ENCODE data around the gene SYTL3.

Gene SYTL3

DNA sequence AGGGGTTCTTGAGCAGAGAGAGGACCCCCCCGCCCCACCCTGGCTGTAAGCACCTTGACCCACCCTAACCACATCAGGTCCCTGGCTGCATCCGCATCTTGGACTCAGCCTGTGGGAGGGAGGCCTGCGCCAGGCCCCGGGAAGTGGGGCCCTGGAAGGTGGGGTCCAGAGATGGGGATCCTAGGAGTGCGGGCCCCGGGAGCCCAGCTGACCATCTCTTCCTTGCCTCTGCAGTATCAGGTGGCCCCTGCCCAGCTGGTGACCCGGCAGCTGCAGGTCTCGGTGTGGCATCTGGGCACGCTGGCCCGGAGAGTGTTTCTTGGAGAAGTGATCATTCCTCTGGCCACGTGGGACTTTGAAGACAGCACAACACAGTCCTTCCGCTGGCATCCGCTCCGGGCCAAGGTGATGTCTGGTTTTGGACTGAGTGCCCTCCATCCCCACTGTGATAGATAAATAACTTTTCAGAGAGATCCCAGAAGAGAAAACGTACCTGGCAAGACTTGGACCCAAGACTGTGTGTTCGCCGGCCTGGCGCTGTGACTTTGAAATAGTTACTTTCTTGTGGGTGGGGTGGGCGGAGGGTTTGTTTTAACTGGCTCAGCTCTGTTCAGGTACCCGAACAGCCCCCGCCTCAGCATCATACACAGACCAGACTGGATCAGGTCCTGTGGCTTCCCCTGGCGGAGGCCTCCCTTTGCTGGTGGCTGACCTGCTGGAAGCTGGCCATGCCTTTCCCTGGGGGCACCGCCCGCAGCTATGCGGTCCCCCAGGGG lies 107.3 kb downstream of the SYTL3 start:
- no peak for DNase-seq (ENCODE audit: low read depth in 2 of 3, low spot score in 1 of 3)

DNA sequence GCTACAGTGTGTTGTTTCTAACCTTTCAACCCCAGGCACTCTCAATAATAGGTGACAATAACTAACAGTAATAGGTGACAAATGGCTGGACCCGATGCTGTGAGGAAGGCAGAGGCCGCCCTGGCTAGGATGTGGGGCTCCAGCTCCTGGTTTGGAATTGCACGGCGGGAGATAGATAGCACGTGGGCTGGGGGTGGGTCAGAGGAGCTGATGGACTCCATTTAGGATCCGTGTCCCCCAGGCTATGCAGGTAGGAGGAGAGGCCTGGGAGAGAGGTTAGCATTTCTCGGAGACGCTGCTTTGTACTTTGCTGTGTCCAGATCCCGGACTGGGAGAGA lies 107.9 kb downstream of the SYTL3 start:
- no peak for DNase-seq (ENCODE audit: low read depth in 2 of 3, low spot score in 1 of 3)

DNA sequence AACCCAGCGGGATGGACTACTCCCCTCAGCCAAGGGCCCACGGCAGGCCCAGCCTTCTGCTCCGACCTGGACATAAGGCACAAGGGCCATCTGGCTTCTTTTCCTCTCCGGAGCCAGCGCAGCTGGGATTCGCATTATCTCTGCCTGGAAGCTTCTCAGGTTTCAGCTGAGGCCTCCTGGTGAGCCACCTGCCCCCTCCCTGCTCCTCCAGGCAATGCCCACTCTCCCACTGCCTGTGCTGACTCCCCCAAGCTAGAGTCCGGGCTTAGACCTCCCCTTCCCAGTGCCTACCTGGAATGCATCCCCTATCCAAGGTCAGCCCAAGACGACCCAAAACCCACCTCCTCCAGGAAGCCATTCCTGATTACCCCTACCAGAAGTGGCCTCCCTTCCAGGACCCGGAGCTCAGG lies 108.6 kb downstream of the SYTL3 start:
- DNase-seq (ENCODE audit: low read depth in 2 of 3, low spot score in 1 of 3): no peak

DNA sequence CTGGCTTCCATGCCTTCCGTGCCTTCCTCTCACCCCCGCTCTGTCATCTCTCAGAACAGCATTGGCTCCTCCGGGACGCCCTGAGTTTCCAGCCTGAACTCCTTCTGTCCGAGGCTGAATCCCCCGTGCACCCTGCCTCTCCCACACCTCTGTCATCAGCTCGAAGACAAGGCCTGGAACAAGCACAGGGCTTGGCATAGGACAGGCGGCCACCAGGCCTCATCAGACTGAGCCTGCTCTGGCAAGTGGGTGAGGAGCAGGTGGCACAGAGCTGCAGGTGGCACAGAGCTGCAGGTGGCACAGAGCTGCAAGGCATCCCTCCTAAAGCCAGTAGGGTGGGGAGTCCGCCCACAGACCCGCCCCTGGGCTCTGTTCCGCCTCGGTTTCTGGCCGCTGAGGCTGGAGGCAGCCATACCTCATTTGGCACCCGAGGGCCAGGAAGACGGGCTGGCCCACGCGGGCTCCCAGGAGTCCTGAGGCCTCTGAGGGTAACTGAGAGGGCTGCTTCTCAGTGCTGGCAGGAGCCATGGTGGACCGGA lies 109.2 kb downstream of the SYTL3 start:
- DNase-seq (ENCODE audit: low read depth in 2 of 3, low spot score in 1 of 3): no peak

DNA sequence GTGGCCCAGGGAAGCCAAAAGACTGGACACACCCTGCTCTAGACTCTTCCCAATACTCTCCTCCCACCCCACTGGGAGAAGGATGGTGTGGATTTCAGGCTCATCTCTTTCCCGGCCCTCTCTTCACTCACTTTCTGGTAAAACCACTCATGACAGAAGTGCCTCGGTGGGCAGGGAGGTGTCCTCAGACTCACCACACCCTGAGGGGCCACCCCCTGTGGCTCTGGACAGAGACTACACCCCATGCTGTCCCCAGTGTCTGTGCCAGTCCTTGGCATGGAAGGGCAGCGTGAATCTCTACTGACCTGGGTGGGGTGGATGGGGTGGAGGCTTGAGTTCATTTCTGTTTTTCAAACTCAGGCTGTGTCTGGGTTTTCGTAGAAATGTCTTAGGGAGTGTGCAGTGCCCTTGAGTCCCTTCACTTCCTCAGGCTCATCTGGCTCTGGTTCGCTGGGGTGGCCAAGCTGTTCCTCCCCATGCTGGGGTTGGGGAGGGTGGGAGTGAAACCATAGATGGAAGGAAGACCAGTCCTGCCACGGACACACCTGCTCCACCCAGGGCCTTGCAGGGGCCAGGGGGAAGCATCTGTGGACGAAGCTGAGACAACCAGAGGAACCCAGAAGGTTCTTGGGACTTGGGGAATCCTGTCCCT lies 110.2 kb downstream of the SYTL3 start:
- DNase-seq (ENCODE audit: low read depth in 2 of 3, low spot score in 1 of 3): no peak

DNA sequence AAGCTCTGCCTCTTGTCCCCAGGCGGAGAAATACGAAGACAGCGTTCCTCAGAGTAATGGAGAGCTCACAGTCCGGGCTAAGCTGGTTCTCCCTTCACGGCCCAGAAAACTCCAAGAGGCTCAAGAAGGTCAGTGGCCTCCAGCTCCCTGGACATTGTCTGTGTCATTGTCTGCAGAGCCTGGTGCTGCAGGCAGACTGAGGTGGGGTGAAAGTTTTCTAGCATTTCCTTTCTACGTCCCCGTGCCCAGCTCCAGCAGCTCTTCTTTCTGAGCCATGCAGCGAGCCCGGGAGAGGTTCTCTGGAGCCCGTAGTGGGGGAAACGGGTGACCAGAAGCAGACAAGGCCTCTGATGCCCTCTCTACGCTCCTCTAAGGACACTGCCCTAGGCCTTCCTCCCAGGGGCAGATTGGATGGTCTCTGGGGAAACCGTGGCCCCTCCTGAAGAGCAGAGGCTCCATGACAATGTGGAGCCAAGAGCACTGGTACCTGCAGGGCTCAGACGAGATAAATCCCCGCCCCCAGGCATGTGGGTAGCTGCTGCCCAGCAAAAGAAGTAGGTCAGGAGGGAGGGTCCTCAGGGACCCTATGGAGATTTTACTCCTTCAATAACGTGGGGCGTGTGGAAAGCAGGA lies 110.9 kb downstream of the SYTL3 start:
- no peak for DNase-seq (ENCODE audit: low read depth in 2 of 3, low spot score in 1 of 3)

DNA sequence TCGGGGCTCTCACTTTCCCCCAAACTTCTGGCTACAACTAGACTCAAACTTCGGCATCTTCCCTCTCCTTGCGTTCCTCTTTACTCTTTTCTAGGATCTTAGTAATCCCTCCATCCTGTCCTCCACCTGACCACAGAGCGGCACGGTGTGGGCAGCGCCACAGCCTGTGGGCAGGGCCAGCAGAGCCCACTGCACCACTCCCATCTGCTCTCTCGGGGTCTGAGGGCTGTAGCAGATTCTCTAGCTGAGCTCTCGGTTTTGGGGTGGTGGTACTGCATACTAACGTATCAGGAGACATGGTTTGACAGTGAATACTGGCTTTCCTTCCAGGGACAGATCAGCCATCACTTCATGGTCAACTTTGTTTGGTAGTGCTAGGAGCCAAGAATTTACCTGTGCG lies 111.9 kb downstream of the SYTL3 start:
- no peak for DNase-seq (ENCODE audit: low read depth in 2 of 3, low spot score in 1 of 3)

DNA sequence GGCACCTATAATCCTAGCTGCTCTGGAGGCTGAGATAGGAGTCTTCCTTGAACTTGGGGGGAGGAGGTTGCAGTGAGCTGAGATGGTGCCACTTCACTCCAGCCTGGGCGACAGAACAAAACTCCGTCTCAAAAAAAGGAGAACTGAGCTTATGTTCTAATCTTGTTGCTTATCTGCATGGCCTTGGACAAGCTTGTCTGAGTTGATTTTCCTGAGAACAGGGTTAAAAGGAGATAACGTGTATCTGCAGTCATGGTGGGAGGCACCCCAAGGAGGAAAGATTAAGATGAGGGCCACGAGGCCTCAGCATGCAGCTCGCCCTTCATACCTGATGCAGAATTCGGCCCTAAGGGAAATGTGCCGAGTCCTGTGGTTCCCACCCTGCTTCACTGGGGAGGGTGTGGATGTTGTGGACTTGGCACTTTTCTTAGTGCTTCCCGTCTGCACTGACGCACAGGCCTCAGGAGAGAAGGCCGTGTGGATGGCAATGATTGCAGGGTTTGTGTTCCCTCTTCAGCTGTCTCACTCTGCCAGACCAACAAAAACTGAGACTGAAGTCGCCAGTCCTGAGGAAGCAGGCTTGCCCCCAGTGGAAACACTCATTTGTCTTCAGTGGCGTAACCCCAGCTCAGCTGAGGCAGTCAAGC lies 113.1 kb downstream of the SYTL3 start:
- DNase-seq (ENCODE audit: low read depth in 2 of 3, low spot score in 1 of 3): no peak

DNA sequence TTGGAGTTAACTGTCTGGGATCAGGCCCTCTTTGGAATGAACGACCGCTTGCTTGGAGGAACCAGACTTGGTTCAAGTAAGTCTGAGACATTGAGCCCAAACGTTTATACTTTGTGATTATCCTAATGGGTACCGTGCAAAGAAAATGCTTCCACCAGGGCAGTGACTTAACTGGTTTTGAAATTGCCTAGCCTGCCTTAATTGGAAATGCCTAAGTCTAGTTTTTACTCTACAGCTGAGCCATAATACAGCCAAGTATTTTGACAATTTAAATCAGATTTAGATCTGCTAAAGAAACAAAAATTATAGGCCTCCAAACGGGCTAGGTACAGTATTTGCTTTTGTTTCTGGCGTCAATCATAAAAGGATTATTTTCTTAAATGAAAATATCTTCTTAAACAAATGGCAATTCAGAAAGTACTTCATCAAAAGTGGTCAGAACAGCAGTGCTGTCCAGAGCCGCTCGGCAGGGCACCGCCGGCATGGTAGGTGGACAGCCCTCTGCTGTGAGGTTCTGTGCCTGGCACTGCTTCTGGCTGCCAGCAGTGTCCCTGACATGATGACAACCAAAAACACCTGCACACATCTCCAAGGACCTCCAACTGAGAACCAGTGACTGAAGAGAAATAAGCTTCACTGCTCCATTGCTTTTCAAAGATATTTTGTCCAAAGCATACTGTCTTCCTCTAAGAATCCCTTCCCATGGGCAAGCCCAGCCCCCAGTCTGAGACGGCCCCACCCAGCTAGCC lies 113.8 kb downstream of the SYTL3 start:
- DNase-seq (ENCODE audit: low read depth in 2 of 3, low spot score in 1 of 3): no peak

DNA sequence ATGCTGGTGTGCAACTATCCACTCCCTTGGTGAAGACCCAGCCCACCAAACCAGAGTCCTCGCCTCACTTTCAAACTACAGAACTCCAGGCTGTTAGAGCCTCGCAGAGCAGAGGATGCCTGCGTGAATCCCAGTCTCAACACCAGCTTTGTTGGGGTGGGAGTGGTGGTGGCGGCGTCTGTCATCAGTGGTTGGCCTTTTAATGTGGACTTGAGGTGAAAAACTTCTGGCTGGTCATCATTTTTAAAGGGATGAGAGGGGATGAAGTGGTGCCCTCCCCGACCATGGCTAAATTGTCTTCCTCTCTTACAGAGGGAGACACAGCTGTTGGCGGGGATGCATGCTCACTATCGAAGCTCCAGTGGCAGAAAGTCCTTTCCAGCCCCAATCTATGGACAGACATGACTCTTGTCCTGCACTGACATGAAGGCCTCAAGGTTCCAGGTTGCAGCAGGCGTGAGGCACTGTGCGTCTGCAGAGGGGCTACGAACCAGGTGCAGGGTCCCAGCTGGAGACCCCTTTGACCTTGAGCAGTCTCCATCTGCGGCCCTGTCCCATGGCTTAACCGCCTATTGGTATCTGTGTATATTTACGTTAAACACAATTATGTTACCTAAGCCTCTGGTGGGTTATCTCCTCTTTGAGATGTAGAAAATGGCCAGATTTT lies 114.5 kb downstream of the SYTL3 start:
- no peak for DNase-seq (ENCODE audit: low read depth in 2 of 3, low spot score in 1 of 3)

DNA sequence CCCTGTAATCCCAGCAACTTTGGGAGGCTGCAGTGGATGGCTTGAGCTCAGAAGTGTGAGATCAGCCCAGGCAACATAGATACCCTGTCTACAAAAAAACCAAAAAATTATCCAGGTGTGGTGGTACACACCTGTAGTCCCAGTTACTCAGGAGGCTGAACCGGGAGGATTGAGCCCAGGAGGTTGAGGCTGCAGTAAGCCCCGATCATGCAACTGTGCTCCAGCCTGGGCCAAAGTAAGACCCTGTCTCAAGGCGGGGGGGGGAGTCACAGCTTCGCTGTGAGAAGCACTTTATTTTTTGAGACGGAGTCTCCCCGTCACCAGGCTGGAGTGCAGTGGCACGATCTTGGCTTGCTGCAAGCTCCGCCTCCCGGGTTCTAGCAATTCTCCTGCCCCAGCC lies 115.1 kb downstream of the SYTL3 start:
- DNase-seq (ENCODE audit: low read depth in 2 of 3, low spot score in 1 of 3): no peak

DNA sequence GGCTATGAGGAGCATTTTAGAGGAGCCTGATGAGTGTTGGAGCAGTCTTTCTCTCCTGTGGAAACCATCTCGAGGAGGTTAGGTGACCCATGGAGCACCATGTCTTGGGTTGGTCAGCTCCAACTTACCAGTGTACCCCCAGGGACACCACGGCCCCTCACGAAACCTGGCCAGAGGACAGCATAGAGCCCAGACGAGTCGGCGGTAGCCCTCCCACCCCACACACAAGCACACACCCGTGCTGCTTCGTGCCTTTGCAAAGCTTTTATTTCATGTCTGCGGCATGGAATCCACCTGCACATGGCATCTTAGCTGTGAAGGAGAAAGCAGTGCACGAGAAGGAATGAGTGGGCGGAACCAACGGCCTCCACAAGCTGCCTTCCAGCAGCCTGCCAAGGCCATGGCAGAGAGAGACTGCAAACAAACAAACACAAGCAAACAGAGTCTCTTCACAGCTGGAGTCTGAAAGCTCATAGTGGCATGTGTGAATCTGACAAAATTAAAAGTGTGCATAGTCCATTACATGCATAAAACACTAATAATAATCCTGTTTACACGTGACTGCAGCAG lies 115.7 kb downstream of the SYTL3 start:
- DNase-seq (ENCODE audit: low read depth in 2 of 3, low spot score in 1 of 3): no peak

DNA sequence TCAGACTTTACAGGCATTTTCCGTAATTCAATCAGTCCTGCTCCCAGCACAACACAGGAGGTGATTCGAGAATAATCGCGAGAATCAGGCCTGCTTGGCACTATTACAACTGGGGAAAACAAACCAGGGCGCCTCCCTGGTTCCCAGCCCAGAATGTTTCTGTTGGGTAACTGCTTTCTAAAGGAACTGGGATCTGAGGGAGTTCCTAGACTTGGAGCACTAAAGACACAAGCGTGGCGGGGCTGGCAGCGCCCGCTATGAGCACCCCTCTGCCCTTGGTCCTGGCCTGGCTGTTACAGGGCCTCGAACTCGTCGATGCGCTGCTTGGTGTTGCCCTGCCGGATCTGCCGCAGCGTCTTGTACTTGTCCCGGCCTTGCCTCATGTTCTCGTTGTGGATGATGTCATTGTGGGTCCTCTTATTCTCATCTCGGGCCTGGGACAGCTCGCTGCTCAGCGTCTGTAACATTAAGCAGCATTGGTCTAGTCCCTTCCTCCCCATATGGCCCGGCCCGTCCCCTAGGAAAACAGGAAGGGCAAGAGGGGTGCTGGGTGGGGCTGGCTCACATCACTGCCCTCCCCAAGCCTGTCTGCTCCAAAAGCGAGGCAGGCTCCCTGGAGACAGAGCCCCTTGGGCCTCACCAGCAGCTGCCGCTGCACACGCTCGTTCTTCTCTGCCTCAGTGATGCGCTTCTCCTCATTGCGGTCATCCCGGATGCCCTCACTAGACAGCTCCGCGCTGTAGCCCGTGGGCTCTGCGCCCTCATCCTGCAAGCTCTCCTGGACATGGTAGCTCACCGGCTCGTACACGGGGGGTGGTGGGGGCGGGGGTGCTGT lies 117.0 kb downstream of the SYTL3 start:
- DNase-seq (ENCODE audit: low read depth in 2 of 3, low spot score in 1 of 3): no peak

DNA sequence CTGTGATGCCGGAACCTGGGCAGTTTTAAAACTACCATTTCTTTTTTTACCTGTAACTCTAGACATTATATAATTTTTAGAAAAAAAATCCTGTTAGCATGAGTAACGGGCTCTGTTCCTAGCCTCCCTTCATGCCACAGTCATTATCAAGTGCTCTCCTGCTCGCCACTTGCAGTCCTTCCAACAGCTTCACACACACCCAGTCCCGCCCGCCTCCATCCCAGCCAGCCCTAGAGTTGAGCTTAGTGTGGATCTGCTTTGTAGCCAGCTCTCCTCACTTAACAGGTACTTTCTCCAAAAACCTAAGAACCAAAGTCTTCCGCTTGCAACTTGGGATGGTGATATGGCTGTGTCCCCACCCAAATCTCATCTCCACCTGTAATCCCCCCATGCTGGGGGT lies 117.9 kb downstream of the SYTL3 start:
- no peak for DNase-seq (ENCODE audit: low read depth in 2 of 3, low spot score in 1 of 3)

DNA sequence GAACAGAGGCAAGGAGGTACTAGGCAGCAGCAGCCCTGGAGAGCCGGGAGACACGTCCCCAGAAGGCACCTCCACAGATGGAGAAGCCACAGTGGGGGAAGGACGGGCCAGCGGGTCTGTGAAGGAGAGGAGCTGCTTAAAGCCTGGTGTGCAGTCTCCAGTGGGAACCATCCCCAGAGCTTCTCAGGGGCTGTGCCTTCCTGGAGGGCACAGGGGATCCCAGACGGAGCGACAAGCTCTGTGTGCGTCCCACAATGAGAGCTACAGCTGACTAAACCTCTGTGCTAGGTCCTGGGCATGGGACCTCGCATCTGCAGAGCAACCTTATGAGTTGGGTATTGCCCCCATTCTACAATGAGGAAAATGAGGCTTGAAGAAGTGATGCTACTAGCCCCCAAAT lies 118.6 kb downstream of the SYTL3 start:
- no peak for DNase-seq (ENCODE audit: low read depth in 2 of 3, low spot score in 1 of 3)

DNA sequence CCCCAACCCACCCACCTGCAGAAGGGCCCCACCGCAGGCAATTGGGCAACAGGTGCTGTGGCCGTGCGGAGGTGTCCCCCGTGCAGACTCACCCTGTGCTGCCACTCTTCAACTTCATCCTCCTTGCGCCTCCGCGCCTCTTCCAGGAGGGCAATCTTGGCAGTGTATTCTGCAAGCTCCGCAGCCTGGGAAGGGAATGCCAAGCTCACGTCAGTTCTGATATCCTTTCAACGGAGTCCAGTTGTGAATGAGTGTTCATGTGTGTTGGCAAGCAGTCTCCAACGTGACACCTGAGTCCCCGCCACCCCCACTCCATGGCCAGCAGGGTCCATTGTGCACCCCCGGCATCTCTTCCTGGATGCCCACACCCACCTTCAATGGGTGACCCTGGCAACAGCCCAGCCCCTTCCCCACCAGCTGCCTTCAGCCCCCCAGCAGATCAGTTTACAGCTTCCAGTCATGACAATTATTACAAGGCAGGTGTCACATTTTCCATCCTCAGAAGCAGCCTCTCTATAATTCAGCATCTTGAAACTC lies 119.4 kb downstream of the SYTL3 start:
- DNase-seq (ENCODE audit: low read depth in 2 of 3, low spot score in 1 of 3): no peak

DNA sequence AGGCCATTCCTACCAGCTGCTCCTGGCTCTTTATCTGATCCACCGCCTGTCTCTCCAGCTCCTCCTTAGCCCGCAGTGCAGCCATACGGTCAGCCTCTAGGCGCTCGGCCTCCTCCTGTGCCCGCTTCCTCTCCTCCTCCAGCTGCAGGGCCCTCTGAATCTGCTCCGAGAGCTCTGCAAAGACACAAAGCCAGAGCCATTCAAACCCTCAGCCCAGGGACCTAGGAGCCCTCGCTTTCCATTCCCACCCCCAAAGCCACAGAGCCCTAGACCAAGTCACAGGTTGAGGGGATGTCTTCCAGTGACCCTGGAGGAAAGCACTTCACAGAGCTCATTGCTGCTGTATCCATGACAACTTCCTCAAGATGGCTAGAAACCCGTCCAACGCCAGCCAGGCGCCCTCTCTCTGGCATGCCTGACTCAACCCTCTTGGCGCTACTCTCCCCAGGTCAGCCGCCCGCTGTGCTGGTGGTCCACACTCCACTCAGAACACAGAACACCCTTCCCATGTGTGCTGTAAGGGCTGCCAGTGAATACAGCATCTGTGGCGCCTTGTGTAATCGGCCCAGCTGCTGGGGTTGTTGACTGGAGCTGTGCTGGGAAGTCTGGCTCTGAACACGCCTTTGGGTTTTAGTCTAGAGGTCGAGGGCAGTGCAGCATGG lies 120.0 kb downstream of the SYTL3 start:
- no peak for DNase-seq (ENCODE audit: low read depth in 2 of 3, low spot score in 1 of 3)

DNA sequence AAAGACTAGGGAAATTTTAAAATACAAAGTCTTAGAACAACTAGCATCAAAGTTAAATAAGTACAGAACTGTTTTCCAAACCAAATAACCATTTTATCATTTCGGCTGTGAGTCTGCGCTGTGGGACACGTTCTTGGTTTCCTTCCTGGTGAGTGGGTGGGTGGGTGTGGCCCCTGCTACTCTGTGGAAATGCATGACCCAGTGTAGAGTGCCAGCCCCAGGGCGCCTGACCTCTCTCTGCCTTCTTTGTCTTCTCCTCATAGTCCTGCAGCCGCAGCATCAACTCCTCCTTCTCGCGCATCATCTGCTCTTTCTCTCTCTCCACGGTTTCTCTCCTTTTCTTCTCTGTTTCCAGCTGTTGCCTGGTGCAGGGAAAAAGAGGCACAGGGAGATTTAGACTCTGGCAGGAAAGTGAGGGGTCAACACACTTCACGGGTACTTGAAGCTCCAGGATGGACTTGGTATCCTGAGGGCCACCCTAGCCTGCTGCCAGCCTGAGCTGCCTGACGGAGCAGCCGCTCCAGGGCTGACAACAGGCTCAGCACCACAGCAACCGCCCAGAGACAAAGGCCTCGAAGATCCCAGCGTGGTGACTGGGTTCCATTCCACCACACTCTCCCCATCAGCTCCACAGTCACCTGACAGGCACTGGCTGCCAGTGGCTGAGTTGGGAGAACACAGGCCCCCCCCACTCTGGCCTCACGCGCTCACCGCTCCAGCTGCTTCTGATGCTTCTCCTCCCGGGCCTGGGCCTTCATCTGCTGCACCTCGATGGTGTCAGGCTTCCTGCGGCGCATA lies 120.9 kb downstream of the SYTL3 start:
- DNase-seq (ENCODE audit: low read depth in 2 of 3, low spot score in 1 of 3): no peak

Measured in stimulated activated CD4-positive, alpha-beta T cell treated with anti-CD3 and anti-CD28 coated beads, Interleukin-12 subunit alpha, Interleukin-12 subunit beta, amount 100 ng/mL, for 48 hours (primary cell).